Small intestine (tissue), 16 donors: ENCODE results near the gene ADGRF5. TPM values are rescaled to one million over a fixed set of nuclear protein-coding genes. Genes with fewer than 3 reads are reported as not detected.

Experiments
- DNase-seq, 2 donors: peaks; one replicate each; pipeline versions ENCODE4 v3.0.0 to v3.0.0-alpha.2; 2013
- FAIRE-seq: peaks from 2 replicates; lab custom pipeline; 2012; peaks lifted over from hg19 to GRCh38; lab: Jason Lieb, UNC
- H3K27ac ChIP-seq, 3 donors: one replicate each; pipeline ENCODE4 v1.5.1; 2013; ENCODE audit warnings: low read length in 2 of 3, mild to moderate bottlenecking in 2 of 3, control low read depth in 1 of 3, inconsistent platforms in 1 of 3, low read depth in 1 of 3, moderate library complexity in 1 of 3
- H3K27me3 ChIP-seq, 3 donors: one replicate each; pipeline ENCODE4 v1.6.1; 2013; ENCODE audit warnings: low read length in 3 of 3, inconsistent platforms in 1 of 3; ENCODE audit not compliant: control insufficient read depth in 3 of 3, insufficient read depth in 3 of 3
- H3K36me3 ChIP-seq, 3 donors: one replicate each; pipeline ENCODE4 v1.6.1; 2013; ENCODE audit warnings: low read length in 3 of 3, inconsistent platforms in 1 of 3, low read depth in 1 of 3, mild to moderate bottlenecking in 1 of 3, moderate library complexity in 1 of 3; ENCODE audit not compliant: control insufficient read depth in 3 of 3, insufficient read depth in 2 of 3
- H3K4me1 ChIP-seq, 3 donors: one replicate each; pipeline ENCODE4 v1.6.1; 2013; ENCODE audit warnings: low read length in 2 of 3, inconsistent platforms in 1 of 3, low read depth in 1 of 3, mild to moderate bottlenecking in 1 of 3, moderate library complexity in 1 of 3; ENCODE audit not compliant: control insufficient read depth in 3 of 3, insufficient read depth in 2 of 3
- H3K4me3 ChIP-seq, 3 donors: one replicate each; pipeline ENCODE4 v1.5.1; 2013; ENCODE audit warnings: low read length in 3 of 3, control low read depth in 1 of 3, inconsistent platforms in 1 of 3, low read depth in 1 of 3, mild to moderate bottlenecking in 1 of 3, moderate library complexity in 1 of 3
- H3K9me3 ChIP-seq, 2 donors: one replicate each; pipeline ENCODE4 v1.6.1; 2013; ENCODE audit warnings: low read depth in 1 of 2, low read length in 1 of 2; ENCODE audit not compliant: control insufficient read depth in 2 of 2, insufficient read depth in 1 of 2
- WGBS, 3 donors: extraction: QIAGEN DNeasy Blood & Tissue Kit; methylation state at CpG; one replicate each; pipeline ENCODE4 v1.1.7; 2013; 5-methylcytosine and 5-hydroxymethylcytosine counted together
- long read RNA-seq, 10 donors: transcript quantifications; one replicate each; lab custom pipeline, GENCODE V29; 2026
- polyA plus RNA-seq, 4 donors: library from polyadenylated mRNA; stranded (reverse) in 3 of 4; unstranded in 1 of 4; fragments of 200-250 nt in 3 of 4; fragments of 120-200 nt in 1 of 4; gene quantifications; one replicate each; pipeline versions ENCODE4 v1.2.1 to v1.2.3, GENCODE V29; 2013
- donor health status: healthy with polysubstance abuse.
- donor health status: control.
- donor health status: control.
- donor health status: Bipolar disorder and iron deficiency.
- donor health status: healthy.

The ADGRF5 gene, protein sequence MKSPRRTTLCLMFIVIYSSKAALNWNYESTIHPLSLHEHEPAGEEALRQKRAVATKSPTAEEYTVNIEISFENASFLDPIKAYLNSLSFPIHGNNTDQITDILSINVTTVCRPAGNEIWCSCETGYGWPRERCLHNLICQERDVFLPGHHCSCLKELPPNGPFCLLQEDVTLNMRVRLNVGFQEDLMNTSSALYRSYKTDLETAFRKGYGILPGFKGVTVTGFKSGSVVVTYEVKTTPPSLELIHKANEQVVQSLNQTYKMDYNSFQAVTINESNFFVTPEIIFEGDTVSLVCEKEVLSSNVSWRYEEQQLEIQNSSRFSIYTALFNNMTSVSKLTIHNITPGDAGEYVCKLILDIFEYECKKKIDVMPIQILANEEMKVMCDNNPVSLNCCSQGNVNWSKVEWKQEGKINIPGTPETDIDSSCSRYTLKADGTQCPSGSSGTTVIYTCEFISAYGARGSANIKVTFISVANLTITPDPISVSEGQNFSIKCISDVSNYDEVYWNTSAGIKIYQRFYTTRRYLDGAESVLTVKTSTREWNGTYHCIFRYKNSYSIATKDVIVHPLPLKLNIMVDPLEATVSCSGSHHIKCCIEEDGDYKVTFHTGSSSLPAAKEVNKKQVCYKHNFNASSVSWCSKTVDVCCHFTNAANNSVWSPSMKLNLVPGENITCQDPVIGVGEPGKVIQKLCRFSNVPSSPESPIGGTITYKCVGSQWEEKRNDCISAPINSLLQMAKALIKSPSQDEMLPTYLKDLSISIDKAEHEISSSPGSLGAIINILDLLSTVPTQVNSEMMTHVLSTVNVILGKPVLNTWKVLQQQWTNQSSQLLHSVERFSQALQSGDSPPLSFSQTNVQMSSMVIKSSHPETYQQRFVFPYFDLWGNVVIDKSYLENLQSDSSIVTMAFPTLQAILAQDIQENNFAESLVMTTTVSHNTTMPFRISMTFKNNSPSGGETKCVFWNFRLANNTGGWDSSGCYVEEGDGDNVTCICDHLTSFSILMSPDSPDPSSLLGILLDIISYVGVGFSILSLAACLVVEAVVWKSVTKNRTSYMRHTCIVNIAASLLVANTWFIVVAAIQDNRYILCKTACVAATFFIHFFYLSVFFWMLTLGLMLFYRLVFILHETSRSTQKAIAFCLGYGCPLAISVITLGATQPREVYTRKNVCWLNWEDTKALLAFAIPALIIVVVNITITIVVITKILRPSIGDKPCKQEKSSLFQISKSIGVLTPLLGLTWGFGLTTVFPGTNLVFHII (N-terminal part only)
- polyA plus RNA-seq: 1 to 10 TPM in 2 of 4 donors, under 1 TPM in 2; 0.45 to 7.4 (median 3.0) TPM
- long read RNA-seq, donor 1: 0 reads
- long read RNA-seq, donor 2: 0 reads
- long read RNA-seq, donor 3: 0 reads
- long read RNA-seq, donor 4: 0 reads
- long read RNA-seq, donor 5: 0 reads
- long read RNA-seq, donor 6: 0 reads
- long read RNA-seq, donor 7: 0 reads
- long read RNA-seq, donor 8, full-length matches to known transcripts: 1 of 1 reads
- long read RNA-seq, donor 8, partial matches to known transcripts: 0 of 1 reads
- long read RNA-seq, donor 8, other reads (novel, unspliced or antisense): 0 of 1 reads
- long read RNA-seq, donor 9: 0 reads
- long read RNA-seq, donor 10, partial matches to known transcripts: 9 of 9 reads
- long read RNA-seq, donor 10, other reads (novel, unspliced or antisense): 0 of 9 reads

DNA sequence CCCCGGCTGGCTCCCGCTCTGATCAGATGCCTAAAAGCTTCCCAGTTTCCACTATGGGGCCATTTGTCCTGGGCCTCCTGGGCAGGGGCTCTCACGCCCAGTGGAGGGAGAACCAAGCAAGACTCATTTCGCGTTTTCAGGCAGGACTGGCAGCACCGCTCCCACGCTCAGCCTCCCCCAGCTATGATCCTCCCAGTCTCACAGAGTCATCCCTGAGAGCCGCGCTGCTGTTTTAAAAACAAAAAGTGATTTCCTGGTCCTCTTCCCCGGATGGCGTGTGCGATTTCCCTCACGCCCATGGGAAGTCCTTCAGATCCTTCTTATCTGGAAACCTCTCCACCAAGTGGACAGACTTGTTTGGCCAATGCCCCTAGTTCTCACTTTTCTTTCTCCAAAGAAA, at the start of gene ADGRF5:
ADGRF5 (minus strand) TSS at position 208 of the 400 bp plus-strand sequence. CDS start 15,176 bp downstream, outside the sequence.
- H3K27me3 ChIP-seq: no peaks in the 10 kb centered on the region
- 83 to 84% (median 83%) methylated on average over 11 to 13 of the region's 13 CpGs for WGBS, 3 donors
- H3K9me3 ChIP-seq: no peaks in the 10 kb centered on the region
- FAIRE-seq: no peak
- no peak for DNase-seq
- H3K4me1 ChIP-seq: no peaks in the 10 kb centered on the region
- no peak within 1 kb of the TSS for H3K4me3 ChIP-seq
- H3K27ac ChIP-seq: peak within 1 kb of the TSS in 1 of 3 donors; percentile 69
- H3K36me3 ChIP-seq: no peaks in the 10 kb centered on the region

DNA sequence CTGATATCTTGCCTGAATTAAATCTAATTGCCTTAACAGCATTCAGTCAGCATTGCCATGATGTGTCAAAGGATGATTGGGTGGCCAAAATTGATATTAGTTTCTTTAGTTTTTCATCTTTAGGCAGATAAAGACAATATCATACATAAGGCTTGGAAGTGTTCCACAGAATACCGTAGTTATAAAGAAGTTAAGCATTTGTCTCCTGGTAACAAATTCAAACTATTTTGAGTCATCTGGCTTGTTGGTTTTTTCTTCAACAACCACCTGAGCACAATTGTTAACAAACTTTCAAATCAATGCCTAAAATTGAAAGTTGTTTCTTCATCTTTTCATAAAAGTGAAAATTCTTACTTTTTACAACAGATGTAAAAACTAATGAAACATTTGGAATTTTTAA, 47.5 kb upstream of the ADGRF5 start:
- H3K9me3 ChIP-seq: no peaks in the 10 kb centered on the region
- no peak overlapping the region for H3K27ac ChIP-seq
- H3K36me3 ChIP-seq: no peaks in the 10 kb centered on the region
- no peak overlapping the region for H3K4me3 ChIP-seq
- FAIRE-seq (no peak), DNase-seq (no peak)
- WGBS, 3 donors: 46 to 55% (median 55%) methylated on average over 1 of the region's 1 CpG
- H3K4me1 ChIP-seq: no peaks in the 10 kb centered on the region
- no peaks in the 10 kb centered on the region for H3K27me3 ChIP-seq

DNA sequence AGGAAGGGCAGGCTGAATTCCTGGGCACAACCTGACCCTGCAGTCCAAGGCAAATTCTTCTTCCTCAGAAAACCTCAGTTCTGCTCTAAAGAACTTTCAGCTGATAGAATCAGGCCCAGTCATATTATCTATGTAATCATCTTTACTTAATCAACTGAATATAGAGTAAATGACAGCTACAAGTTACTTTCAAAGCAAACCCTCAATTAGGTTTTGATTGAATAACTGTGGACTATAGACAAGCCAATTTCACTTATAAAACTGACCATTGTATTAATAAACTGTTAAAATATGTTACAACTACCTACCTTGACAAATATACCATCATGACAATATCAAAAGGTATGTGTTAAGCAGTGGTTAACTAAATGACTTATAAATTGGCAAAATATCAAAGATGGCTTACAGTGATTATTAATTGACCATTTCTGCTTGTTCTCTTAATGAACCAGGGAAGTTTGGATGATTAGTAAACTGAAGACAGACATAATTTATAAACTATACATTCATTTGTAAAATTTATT, 46.1 kb upstream of the ADGRF5 start:
- Histone ChIP-seq H3K36me3 (no peaks in the 10 kb centered on the region), H3K4me3 (no peak overlapping the region), H3K27me3 (no peaks in the 10 kb centered on the region), H3K9me3 (no peaks in the 10 kb centered on the region), H3K4me1 (no peaks in the 10 kb centered on the region), H3K27ac (no peak overlapping the region)
- DNase-seq (no peak), FAIRE-seq (no peak)

DNA sequence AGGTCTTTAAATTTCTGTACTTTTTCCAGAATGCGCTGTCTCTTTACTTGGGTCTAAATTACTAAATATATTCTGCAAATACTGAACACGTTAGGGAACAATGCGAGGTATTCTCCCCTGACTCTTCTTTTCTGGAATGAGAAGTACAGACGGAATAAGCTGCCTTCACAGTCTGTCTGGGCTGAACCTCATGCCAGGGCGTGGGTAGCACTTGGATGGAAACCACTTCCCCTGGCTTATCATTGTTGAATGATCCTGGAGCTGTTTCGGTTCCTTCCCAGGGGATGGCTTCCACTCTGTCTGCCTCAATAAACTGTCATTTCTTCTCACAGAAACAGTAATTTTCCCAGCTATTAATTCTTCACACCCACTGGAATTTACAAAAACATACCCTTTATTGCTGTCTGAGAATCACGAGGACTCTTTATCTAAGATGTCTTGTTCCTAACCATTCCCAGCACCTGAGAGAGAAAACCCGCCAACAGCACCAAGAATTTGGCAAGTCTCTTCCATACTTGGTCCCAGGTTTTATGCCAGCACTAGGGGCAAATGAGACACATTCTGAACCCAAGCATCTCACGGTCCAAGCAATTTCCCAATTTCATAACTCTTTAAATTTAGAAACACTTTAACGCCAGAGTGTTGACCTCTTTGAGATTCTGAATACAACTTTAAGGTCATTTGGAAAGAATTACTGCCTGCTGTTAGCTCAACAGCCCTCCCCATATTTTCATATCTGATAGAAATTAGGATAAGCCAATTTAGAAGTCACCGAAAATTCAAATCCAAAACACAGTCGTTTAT, 43.2 kb upstream of the ADGRF5 start:
- no peaks in the 10 kb centered on the region for H3K9me3 ChIP-seq
- no peak for DNase-seq
- 76 to 79% (median 77%) methylated on average over 12 of the region's 12 CpGs for WGBS, 3 donors
- H3K27ac ChIP-seq: no peak overlapping the region
- H3K27me3 ChIP-seq: no peaks in the 10 kb centered on the region
- H3K4me1 ChIP-seq: no peaks in the 10 kb centered on the region
- FAIRE-seq: no peak
- H3K36me3 ChIP-seq: no peaks in the 10 kb centered on the region
- no peak overlapping the region for H3K4me3 ChIP-seq

DNA sequence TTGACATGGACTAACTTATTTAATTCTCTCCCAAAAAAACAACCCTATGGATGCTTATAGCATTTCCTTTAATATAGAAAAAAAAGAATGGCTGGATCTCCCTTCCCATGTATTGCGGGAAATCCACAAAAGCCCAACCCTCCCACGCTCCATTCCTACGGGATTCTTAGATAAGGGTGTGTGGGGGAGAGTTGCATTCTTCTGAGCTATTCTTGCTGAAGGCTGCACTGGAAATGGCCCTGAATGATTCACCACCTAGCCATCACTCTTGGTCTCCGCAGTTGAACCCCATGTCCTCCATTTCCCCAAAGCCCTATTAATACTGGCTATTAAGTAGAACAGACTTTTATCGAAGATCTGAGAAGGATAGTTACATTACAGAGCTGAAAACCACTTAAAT, 41.9 kb upstream of the ADGRF5 start:
- FAIRE-seq (no peak), DNase-seq (no peak)
- Histone ChIP-seq H3K27ac (no peak overlapping the region), H3K27me3 (no peaks in the 10 kb centered on the region), H3K4me3 (no peak overlapping the region), H3K4me1 (no peaks in the 10 kb centered on the region), H3K36me3 (no peaks in the 10 kb centered on the region), H3K9me3 (no peaks in the 10 kb centered on the region)
- 74 to 82% (median 79%) methylated on average over 5 of the region's 5 CpGs for WGBS, 3 donors

DNA sequence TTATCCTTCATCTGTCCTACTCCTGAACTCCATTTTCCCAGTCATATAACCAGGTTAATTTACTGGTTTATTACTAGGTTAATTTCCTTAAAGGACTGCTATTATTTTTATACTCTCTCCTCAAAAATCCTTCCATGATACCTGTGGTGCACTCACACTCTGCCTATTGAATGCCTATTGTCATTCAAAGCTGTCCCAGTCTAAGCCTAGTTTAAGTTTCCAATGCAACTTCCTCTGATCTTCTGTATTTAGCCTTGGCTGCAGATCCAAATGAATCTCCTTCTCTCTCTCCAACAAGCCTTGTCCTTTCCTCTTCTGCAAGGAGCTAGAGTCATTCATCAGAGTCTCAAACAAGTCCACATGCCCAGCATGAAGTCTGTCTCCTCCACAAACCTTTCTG, 41.3 kb upstream of the ADGRF5 start:
- Histone ChIP-seq H3K9me3 (no peaks in the 10 kb centered on the region), H3K27me3 (no peaks in the 10 kb centered on the region), H3K4me1 (no peaks in the 10 kb centered on the region), H3K4me3 (no peak overlapping the region), H3K36me3 (no peaks in the 10 kb centered on the region), H3K27ac (no peak overlapping the region)
- FAIRE-seq: no peak
- DNase-seq: no peak

DNA sequence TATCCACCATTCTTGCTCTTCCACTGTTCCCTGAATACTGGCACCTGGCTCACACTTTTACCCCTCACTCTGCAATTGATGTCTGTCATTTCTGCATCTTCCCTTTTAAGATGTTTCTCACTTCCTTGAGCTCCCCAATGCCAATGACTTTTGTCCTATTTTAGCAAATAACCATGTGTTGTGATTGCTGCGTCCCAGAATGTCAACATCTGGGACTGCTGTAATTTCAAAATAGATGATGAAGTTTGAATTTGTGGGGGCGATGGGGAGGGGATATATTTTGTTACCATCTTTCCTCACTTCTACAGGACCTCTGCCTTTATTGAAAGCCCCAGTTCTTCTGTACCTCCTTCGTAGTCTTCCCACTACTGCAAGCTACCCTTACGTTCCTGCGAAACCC, 40.0 kb upstream of the ADGRF5 start:
- WGBS, 3 donors: 85 to 88% (median 88%) methylated on average over 5 of the region's 5 CpGs
- Histone ChIP-seq H3K36me3 (no peaks in the 10 kb centered on the region), H3K9me3 (no peaks in the 10 kb centered on the region), H3K27ac (no peak overlapping the region), H3K4me1 (no peaks in the 10 kb centered on the region), H3K27me3 (no peaks in the 10 kb centered on the region), H3K4me3 (no peak overlapping the region)
- DNase-seq: no peak
- no peak for FAIRE-seq
